ENCODE measurements around the gene ARHGDIB.
A peak's percentile ranks its signal among the peaks of the same experiment; 100 is the strongest.

DNA sequence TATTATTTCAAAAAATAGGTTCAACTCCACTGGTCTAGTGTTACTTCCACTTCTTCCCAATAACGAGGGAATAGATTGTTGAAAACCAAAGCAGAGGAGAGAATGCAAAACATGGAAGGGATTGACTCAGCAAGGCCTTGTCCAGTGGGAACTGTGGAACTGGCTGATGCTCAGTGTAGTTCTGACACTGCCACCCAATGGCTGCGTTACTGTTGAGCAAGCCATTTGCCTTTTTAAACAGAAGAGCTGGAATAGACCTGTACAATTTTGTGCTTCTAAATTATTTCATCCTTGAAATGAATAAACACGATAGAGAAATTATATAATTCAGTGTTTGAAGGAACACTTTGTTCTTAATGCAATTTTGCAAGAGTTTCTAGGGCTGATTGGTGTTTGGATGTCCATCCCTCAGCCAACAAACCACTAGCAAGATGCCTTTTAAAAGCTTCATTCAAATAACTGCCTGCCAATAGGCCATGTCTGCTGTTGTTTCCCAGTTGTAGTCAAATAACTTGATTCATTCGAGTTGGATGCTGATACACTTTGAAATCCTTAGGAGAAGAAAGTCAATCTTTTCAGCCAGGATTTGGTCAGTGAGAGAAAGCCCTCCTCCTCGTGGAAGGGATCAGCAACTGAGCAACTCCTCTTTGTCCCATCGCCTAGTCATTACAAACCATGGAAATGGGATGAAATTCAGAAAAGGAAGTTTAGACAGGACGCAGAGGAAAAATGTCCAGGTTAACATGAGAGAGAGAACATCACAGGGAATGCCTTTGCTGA lies 68.5 kb downstream of the ARHGDIB start:
- TF ChIP-seq, protein P1, sequence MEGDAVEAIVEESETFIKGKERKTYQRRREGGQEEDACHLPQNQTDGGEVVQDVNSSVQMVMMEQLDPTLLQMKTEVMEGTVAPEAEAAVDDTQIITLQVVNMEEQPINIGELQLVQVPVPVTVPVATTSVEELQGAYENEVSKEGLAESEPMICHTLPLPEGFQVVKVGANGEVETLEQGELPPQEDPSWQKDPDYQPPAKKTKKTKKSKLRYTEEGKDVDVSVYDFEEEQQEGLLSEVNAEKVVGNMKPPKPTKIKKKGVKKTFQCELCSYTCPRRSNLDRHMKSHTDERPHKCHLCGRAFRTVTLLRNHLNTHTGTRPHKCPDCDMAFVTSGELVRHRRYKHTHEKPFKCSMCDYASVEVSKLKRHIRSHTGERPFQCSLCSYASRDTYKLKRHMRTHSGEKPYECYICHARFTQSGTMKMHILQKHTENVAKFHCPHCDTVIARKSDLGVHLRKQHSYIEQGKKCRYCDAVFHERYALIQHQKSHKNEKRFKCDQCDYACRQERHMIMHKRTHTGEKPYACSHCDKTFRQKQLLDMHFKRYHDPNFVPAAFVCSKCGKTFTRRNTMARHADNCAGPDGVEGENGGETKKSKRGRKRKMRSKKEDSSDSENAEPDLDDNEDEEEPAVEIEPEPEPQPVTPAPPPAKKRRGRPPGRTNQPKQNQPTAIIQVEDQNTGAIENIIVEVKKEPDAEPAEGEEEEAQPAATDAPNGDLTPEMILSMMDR (CRISPR knock-in tag; IDR thresholded peaks at IDR 0.05), result peak; percentile 49
- TF ChIP-seq DPF2 (CRISPR knock-in tag; IDR thresholded peaks at IDR 0.05; ENCODE audit: borderline replicate concordance, low read depth) (no peak), KAT8 (CRISPR knock-in tag; IDR thresholded peaks at IDR 0.05) (no peak), CEBPB (IDR thresholded peaks at IDR 0.05; ENCODE audit: borderline replicate concordance, low read depth, low read length) (no peak), POLR2AphosphoS5 (IDR thresholded peaks at IDR 0.05; ENCODE audit: low read depth, low read length) (no peak), ZEB1 (IDR thresholded peaks at IDR 0.05; ENCODE audit: insufficient replicate concordance, low read depth) (no peak), ZNF780A (CRISPR knock-in tag; IDR thresholded peaks at IDR 0.05) (no peak)
- TF ChIP-seq, protein P2, sequence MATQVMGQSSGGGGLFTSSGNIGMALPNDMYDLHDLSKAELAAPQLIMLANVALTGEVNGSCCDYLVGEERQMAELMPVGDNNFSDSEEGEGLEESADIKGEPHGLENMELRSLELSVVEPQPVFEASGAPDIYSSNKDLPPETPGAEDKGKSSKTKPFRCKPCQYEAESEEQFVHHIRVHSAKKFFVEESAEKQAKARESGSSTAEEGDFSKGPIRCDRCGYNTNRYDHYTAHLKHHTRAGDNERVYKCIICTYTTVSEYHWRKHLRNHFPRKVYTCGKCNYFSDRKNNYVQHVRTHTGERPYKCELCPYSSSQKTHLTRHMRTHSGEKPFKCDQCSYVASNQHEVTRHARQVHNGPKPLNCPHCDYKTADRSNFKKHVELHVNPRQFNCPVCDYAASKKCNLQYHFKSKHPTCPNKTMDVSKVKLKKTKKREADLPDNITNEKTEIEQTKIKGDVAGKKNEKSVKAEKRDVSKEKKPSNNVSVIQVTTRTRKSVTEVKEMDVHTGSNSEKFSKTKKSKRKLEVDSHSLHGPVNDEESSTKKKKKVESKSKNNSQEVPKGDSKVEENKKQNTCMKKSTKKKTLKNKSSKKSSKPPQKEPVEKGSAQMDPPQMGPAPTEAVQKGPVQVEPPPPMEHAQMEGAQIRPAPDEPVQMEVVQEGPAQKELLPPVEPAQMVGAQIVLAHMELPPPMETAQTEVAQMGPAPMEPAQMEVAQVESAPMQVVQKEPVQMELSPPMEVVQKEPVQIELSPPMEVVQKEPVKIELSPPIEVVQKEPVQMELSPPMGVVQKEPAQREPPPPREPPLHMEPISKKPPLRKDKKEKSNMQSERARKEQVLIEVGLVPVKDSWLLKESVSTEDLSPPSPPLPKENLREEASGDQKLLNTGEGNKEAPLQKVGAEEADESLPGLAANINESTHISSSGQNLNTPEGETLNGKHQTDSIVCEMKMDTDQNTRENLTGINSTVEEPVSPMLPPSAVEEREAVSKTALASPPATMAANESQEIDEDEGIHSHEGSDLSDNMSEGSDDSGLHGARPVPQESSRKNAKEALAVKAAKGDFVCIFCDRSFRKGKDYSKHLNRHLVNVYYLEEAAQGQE (IDR thresholded peaks at IDR 0.05; ENCODE audit: borderline replicate concordance in 1 of 2, low read depth in 1 of 2, low read length in 2 of 2), result no peak

Measured in HepG2 (cell line).